ENCODE data around the gene LIN37.

LIN37 gene

GRCh38 chr19:35748106-35749020 is at the start of gene LIN37:
Gene LIN37, plus strand, starts transcription at chr19:35748576. Its CDS starts 149 bp downstream, at chr19:35748725.
- peak; percentile 91 to 100 (median 98) for DNase-seq

- peak; percentile 64 to 99 (median 92) for DNase-seq
These were observed 46.0 kb upstream of the LIN37 start for GRCh38 chr19:35702223-35703012.

DNA sequence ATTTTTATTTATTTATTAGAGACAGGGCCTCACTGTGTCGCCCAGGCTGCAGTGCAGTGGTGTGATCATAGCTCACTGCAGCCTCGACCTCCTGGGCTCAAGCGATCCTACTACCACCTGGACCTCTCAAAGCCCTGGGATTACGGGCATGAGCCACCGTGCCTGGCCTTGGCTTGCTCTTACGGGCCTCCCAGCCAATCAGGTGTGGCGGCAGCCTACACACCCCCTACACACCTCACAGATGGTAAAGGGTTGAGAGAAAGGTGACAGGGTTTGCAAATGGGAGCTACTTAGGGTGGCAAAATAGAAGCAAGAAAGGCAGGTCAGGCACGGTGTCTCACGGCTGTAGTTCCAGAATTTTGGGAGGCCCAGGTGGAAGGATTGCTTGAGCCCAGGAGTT is 45.0 kb upstream of the LIN37 start:
- DNase-seq = no peak

DNA sequence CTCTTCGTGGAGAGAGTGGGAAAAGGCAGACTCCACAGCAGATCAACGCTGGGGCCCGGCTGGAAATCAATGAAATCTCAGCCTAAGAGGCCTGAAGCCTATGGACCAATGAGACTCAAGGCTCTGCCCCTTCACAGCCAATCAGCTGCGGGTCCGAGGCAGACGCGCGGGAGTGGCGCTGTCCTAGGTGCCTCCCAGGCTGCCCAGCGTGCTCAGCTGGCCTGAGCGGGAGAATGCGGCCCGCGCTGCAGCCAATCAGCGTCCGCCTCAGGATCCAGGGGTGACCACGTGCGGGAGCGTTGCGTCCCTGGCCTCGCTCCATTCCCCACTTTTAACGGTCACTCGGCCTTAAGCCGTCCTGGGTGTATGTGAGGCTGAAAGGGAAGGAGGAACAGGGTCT is 44.2 kb upstream of the LIN37 start, which contains the start of gene ZBTB32:
Gene ZBTB32 (plus strand): TSS at position 341 of the 400 bp plus-strand sequence. CDS start 10,069 bp downstream, outside the sequence.
- DNase-seq = peak in 1 of 14 donors; percentile 14

GRCh38 chr19:35708391-35708790 is 40.0 kb upstream of the LIN37 start:
- no peak for DNase-seq

- no peak for DNase-seq
These were observed 37.3 kb upstream of the LIN37 start for GRCh38 chr19:35710784-35711723.

DNA sequence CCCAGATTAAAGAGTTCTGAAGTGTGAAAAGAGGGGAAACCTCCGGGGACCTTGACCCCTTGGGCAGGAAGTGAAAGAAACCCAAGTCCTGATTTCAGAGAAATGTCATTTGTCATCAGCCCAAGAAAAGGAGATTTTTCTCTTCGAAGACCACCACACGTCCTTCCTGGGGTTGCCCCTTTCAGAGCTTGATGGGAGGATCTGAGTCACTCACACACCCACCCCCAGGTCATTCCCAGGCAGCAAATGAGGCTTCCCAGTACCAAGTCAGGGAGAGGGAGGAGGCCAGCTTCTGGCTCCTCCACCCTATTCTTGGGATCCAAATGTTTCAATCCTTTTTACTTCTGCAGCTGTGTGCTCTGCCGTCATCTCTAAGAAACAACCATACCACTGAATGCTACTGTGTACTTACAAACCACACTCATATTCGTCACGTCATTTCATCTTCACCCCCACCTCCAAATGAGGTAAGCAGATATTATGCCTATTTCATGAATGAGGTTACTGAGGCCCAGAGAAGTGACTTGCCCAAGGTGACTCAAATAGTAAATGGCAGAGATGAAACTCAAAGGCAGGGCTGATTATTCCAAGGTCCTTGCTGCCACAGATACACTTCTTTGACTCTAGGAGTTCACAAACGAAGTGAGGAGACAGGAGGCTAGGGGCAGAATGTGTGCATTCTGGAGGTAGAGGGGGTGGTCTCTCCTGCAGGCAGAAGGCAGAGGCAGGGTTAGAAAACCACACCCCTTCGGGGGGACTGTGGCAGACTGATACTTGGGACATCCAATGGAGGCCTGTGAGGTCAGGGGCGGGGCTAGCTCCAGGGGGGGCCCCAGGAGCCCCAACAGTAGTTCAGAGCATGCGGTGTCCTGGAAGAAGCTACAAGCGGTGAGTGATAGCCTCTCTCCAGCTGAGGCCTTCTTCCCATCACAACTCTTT is 35.5 kb upstream of the LIN37 start:
- DNase-seq = no peak

GRCh38 chr19:35713506-35713850 is 34.9 kb upstream of the LIN37 start:
- no peak for DNase-seq

DNA sequence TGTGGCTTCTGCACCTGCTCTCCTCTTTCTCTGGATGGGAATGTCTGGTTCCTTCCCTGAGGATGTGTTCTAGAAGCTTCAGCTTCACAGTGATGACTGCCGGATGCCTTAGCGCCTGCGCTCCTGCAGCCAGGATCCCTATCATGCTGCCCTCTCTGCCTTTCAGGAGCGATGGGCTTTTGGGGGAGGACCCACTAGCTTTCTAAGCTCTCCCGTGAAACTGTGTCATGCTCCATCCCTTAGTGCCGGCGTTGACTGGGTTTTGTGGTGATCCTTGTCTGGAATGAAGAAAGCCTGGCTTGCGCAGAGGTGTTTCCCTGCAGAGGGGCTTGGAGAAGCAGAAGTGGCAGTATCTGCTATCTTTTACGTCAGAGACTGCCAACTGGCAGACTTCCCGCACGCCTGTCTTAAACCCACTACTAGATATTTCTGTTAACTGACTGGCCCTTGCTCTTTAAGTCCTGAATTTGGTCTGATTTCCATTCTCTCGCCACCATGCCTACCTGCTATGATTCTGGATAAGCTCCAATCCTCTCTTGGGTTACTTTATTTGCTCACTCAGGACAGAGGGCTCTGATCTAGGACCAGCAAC is 34.4 kb upstream of the LIN37 start:
- peak in 1 of 14 donors; percentile 22 for DNase-seq

GRCh38 chr19:35714601-35715354 is 33.6 kb upstream of the LIN37 start:
- DNase-seq = no peak

DNA sequence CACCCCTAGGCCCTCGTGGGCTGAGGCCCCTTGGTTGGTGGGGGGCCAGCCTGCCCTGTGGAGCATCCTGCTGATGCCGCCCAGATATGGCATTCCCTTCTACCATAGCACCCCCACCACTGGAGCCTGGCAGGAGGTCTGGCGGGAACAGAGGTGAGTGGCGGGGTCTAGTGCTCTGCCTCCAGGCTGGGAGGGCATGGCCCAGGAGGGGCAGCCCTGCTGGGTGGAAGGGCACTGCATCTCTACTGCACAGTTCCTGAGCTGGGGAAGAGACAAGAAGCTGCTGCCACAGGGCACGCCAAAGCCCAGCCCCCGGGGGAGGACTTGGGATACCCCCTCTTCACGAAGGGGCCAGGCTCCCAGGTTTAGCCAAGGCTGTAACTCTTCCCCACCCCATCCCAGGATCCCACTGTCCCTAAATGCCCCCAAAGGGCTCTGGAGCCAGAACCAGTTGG is 33.0 kb upstream of the LIN37 start:
- no peak for DNase-seq

- peak in 11 of 14 donors; percentile 23 to 87 (median 76) for DNase-seq
These were observed 32.2 kb upstream of the LIN37 start for GRCh38 chr19:35715981-35716800.

DNA sequence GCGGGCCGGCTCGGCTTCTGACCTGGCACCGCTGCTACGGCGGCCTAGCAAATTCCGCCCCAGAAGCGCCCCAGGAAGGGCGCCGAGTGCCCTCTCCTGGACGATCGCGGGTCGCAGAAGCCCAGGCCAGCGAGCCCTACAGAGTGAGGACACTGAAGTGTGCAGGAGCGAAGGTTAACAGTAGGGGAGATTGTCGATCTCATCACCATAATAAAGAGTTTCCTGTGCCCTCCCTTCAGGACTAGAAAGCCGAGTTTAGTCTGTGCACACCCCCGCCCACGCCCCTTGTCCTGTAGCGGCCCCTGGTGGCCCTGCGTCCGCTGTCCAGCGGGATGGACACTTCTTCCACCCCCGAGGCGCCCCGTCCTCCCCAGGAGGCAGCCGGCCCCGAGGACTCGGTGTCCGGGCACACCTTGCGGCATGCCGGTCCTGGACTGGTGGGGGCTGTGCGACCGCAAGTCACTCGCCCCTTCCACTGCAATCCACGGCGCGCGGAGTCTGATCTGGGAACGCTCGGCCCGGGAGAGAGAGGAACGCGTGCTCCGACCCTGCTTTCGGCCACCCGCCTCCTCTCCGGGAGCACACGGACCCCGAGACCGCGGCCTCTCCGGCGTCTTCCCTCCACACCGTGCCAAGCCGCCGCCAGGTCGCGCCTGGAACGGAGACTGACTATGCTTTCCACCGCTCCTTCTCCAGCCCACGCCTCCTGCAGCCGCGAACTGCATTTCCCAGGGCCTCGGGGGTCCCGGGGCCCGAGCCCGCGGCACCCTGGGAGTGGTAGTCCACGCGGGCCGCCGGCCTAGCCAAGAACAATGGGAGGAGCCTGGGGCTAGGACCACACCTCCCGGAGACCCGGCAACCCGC is 31.3 kb upstream of the LIN37 start:
- peak; percentile 32 to 96 (median 87) for DNase-seq

DNA sequence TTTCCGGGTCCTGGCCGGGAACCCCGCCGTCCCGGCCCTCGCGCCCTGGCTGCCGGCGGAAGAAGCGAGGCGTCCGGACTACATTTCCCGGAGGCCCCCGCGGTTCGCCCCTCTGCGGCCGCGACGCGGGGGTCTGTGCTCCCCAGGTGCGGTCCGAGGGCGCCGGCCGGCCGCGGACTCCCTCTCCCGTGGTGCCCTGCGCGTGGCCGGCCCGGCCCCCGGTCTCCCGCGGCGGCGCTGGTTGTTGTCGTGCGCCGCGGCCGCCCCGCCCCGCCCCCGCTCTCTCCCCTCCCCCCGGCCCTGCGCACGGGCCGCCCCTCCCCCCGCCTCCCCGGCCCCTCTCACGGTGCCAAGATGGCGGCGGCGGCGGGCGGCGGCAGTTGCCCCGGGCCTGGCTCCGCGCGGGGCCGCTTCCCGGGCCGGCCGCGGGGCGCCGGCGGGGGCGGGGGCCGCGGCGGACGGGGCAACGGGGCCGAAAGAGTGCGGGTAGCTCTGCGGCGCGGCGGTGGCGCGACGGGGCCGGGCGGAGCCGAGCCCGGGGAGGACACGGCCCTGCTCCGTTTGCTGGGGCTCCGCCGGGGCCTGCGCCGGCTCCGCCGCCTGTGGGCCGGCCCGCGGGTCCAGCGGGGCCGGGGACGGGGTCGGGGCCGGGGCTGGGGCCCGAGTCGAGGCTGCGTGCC is 30.6 kb upstream of the LIN37 start, which contains the start of gene KMT2B:
Gene KMT2B (plus strand): TSS at position 339 of the 680 bp plus-strand sequence. CDS start 16 bp downstream, at position 355.
- DNase-seq = peak in 11 of 14 donors; percentile 33 to 97 (median 91)

- peak in 9 of 14 donors; percentile 3 to 67 (median 30) for DNase-seq
These were observed 29.9 kb upstream of the LIN37 start for GRCh38 chr19:35718345-35719041.
